ENCODE results near the gene IAPP.

The IAPP gene

GRCh38 chr12:21428241-21428640 lies 55.5 kb downstream of the IAPP start:
- no peaks in the 10 kb centered on the region for H3K36me3 ChIP-seq (ENCODE audit: control insufficient read depth, insufficient read depth, low read length)
- H3K4me3 ChIP-seq (ENCODE audit: low read depth, low read length): no peak overlapping the region
- H3K9me3 ChIP-seq (ENCODE audit: control insufficient read depth, insufficient read depth, low read length): no peaks in the 10 kb centered on the region
- no peak overlapping the region for H3K27ac ChIP-seq (ENCODE audit: low read depth, low read length)
- H3K27me3 ChIP-seq (ENCODE audit: control insufficient read depth, insufficient read depth, low read length): no peaks in the 10 kb centered on the region
- H3K9ac ChIP-seq (ENCODE audit: low read depth, low read length): no peak overlapping the region
- no peaks in the 10 kb centered on the region for H3K4me1 ChIP-seq (ENCODE audit: control insufficient read depth, insufficient read depth, low read length)
